Amniotic stem cell (primary cell): ENCODE data around the gene CDON.
A peak's percentile ranks its signal among the peaks of the same experiment; 100 is the strongest.
"Not testable (repeated sequence)": the region's sequence is repeated elsewhere in the genome, so short reads cannot be mapped to it uniquely, and the experiment has no call there.

Experiments used
- DNase-seq: peaks from one replicate; lab custom pipeline; 2025; lab: John Stamatoyannopoulos, UW

CDON gene

GRCh38 chr11:125924384-125925007, 138.2 kb downstream of the CDON start:
- DNase-seq, result no peak

DNA sequence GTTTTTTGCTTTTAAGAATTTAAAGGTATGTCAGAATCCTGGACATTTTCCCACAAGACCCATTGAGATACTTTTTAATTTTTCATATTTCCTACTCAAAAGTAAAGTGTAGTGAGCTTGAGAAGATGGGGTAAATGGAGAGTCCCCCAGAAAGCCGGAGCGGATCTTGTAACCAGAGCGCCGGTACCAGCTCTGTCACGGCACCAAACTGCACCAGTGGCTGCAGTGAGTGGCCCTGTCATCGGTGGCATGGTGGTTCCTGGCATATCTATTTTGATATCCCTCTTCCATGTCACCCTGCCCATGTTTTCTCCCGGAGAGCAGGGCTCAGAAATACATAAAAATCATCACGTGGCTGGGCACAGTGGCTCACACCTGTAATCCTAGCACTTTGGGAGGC, 139.0 kb downstream of the CDON start:
- DNase-seq, result no peak

GRCh38 chr11:125923012-125923579, 139.6 kb downstream of the CDON start:
- peak; percentile 12 for DNase-seq

GRCh38 chr11:125922156-125922555, 140.5 kb downstream of the CDON start:
- no peak for DNase-seq

GRCh38 chr11:125921042-125921441, 141.6 kb downstream of the CDON start:
- no peak for DNase-seq

DNA sequence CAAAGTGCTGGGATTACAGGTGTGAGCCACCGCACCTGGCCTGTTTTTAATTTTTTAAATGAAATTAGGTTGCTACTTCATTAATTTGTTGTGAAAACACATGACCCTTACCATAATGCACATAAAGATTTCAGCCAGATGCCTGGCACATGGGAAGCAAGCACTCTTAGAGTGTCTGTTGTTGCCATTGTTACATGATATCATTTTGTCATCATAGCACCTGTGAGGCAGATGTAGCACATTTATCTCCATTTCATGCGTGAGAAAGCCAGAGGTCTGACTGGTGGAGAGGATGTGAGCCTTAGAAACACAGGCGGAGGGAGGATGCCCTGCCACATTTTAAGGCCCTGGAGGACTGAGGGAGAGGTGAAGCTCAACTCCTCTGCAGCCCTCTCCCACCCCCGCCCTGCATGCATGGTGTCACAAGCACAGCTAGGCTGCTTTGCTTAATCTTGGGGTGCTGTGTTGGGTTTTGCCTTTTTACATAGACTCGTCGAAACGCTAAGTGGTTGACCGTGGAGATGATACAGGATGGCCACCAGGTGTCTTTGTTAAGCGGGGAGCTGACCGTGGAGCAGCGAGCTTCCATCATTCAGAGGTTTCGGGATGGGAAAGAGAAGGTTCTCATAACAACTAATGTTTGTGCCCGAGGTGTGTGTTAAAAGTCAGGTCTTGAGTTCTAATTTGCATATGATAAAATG, 144.4 kb downstream of the CDON start:
- no peak for DNase-seq

- DNase-seq, result no peak
Observed at GRCh38 chr11:125916683-125917347, 145.9 kb downstream of the CDON start.

- not testable (repeated sequence) for DNase-seq
Observed at GRCh38 chr11:125914601-125915000, 148.1 kb downstream of the CDON start.

DNA sequence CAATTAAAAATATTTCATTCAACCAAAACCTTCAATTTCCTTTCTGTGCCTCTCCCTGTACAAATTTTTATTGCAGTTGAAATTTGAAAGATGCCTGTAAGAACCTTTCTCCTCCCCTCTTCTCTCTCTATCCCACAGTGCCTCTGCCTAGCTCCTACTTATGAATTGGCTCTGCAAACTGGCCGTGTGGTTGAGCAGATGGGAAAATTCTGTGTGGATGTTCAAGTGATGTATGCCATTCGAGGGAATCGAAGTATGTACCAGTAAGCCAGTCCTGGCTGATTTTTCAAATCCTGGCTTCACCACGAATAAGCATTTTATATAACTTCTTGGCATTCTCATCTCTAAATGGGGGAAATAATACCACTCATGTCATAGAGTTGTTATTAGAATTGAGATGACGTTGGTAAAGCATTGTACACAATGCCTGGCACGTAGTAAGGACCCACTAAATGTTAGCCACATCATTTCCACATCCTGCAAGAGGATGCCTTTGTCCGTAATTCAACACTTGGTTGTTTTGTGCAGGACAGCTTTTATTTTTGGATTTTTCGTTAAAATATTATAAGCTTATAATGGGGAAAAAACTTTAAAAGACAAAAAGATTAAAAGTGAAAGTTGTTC, 152.3 kb downstream of the CDON start:
- DNase-seq, result no peak
